GM12878 (cell line): ENCODE results near the gene PPHLN1. TPM values are rescaled to one million over a fixed set of nuclear protein-coding genes. Genes with fewer than 3 reads are reported as not detected.

Source experiments
- ASH2L ChIP-seq: fragments of 300-600, 200-600 bp; sonication (generic); IDR thresholded peaks from 2 replicates; pipeline ENCODE4 v1.6.1; 2017; ENCODE audit warnings: low read depth, mild to moderate bottlenecking, borderline replicate concordance
- BHLHE40 ChIP-seq, 2 experiments: fragments of 450-650 bp in 1 of 2; IDR thresholded peaks; 2 replicates each; pipeline ENCODE4 v1.6.1; 2011 to 2017; ENCODE audit warnings: low read depth in 2 of 2, borderline replicate concordance in 1 of 2, improper control_type of control experiment in 1 of 2, low read length in 1 of 2, mild to moderate bottlenecking in 1 of 2
- CHD1 ChIP-seq: IDR thresholded peaks from 2 replicates; pipeline ENCODE4 v1.6.1; 2012; ENCODE audit warnings: low read depth, low read length, improper control_type of control experiment
- MXI1 ChIP-seq: fragments of 150-350 bp; IDR thresholded peaks from 2 replicates; pipeline ENCODE4 v1.6.1; 2011; ENCODE audit warnings: low read depth, mild to moderate bottlenecking, inconsistent platforms, low read length, improper control_type of control experiment
- PKNOX1 ChIP-seq: fragments of 450-650 bp; IDR thresholded peaks from 2 replicates; pipeline ENCODE4 v1.6.1; 2016; ENCODE audit warnings: mild to moderate bottlenecking
- RCOR1 ChIP-seq: conservative IDR thresholded peaks from 2 replicates; pipeline ENCODE4 v1.6.1; 2012; ENCODE audit warnings: low read depth, low read length, improper control_type of control experiment
- SIN3A ChIP-seq: IDR thresholded peaks from 2 replicates; pipeline ENCODE4 v1.6.1; 2012; ENCODE audit warnings: low read depth, low read length, improper control_type of control experiment
- SKIL ChIP-seq: fragments of 450-650 bp; IDR thresholded peaks from 2 replicates; pipeline ENCODE4 v1.6.1; 2017; ENCODE audit warnings: mild to moderate bottlenecking, low read depth, inconsistent platforms; ENCODE audit not compliant: poor library complexity, severe bottlenecking
- ZNF622 ChIP-seq: fragments of 450-650 bp; IDR thresholded peaks from 2 replicates; pipeline ENCODE4 v1.6.1; 2017; ENCODE audit warnings: mild to moderate bottlenecking, inconsistent platforms
- polyA plus RNA-seq, 11 experiments: library from polyadenylated mRNA; depleted of rRNA in 4 of 11; unstranded in 6 of 11; stranded (reverse) in 5 of 11; fragments of >200 nt; fragmentation: Nextera tagmentation in 4 of 11; fragmentation: Illumina TruSeq in 1 of 11; extraction: Ambion mirVana in 4 of 11; extraction: Trizol in 1 of 11; gene quantifications; 1 replicate in 1 of 11; 2 replicates in 10 of 11; pipeline versions ENCODE4 v1.2.1 to v1.2.3, GENCODE V29; 2011 to 2016; ENCODE audit warnings: inconsistent platforms in 2 of 11, missing spikeins in 2 of 11, low read depth in 1 of 11
- total RNA-seq, 4 experiments: library from RNA; depleted of rRNA in 3 of 4; stranded (reverse); fragments of >200 nt in 3 of 4; fragmentation: Illumina TruSeq in 1 of 4; extraction: Trizol in 1 of 4; gene quantifications; 2 replicates each; pipeline versions ENCODE4 v1.2.1 to v1.2.3, GENCODE V29; 2013 to 2021
- TF ChIP-seq, protein P1 (sequence below): fragments of 450-650 bp; formaldehyde crosslinking; IDR thresholded peaks from 2 replicates; pipeline ENCODE4 v1.4.0; 2020; ENCODE audit warnings: mild to moderate bottlenecking, moderate library complexity

PPHLN1 gene
- total and polyA plus RNA-seq, 10 of the 15 experiments (the other 5 are each of a cell fraction or from before 2014, with no cell fraction given): 73.6 to 117 (median 92.1) TPM

GRCh38 chr12:42481368-42481767 lies 155.4 kb downstream of the PPHLN1 start (continued):
- TF ChIP-seq SKIL: no peak
- TF ChIP-seq, protein P1, sequence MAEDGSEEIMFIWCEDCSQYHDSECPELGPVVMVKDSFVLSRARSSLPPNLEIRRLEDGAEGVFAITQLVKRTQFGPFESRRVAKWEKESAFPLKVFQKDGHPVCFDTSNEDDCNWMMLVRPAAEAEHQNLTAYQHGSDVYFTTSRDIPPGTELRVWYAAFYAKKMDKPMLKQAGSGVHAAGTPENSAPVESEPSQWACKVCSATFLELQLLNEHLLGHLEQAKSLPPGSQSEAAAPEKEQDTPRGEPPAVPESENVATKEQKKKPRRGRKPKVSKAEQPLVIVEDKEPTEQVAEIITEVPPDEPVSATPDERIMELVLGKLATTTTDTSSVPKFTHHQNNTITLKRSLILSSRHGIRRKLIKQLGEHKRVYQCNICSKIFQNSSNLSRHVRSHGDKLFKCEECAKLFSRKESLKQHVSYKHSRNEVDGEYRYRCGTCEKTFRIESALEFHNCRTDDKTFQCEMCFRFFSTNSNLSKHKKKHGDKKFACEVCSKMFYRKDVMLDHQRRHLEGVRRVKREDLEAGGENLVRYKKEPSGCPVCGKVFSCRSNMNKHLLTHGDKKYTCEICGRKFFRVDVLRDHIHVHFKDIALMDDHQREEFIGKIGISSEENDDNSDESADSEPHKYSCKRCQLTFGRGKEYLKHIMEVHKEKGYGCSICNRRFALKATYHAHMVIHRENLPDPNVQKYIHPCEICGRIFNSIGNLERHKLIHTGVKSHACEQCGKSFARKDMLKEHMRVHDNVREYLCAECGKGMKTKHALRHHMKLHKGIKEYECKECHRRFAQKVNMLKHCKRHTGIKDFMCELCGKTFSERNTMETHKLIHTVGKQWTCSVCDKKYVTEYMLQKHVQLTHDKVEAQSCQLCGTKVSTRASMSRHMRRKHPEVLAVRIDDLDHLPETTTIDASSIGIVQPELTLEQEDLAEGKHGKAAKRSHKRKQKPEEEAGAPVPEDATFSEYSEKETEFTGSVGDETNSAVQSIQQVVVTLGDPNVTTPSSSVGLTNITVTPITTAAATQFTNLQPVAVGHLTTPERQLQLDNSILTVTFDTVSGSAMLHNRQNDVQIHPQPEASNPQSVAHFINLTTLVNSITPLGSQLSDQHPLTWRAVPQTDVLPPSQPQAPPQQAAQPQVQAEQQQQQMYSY (CRISPR knock-in tag): no peak
- TF ChIP-seq ZNF622: no peak
- TF ChIP-seq PKNOX1: no peak
- TF ChIP-seq SIN3A: no peak
- TF ChIP-seq BHLHE40 (IDR thresholded peaks at IDR 0.05; ENCODE audit: borderline replicate concordance in 1 of 2, low read depth in 2 of 2, low read length in 1 of 2): no peak
- TF ChIP-seq ASH2L: no peak
- TF ChIP-seq MXI1: no peak
- no peak for TF ChIP-seq CHD1
- no peak for TF ChIP-seq RCOR1
